HG03520 (cell line): ENCODE data around the gene STAMBP.
"Not testable (repeated sequence)": the region's sequence is repeated elsewhere in the genome, so short reads cannot be mapped to it uniquely, and the experiment has no call there.

Source experiments
- ATAC-seq: cut with Tn5 transposase; IDR thresholded peaks from one replicate; pipeline ENCODE4 v1.9.1; 2021; ENCODE audit warnings: mild to moderate bottlenecking, moderate library complexity; ENCODE audit not compliant: unreplicated experiment

STAMBP gene

DNA sequence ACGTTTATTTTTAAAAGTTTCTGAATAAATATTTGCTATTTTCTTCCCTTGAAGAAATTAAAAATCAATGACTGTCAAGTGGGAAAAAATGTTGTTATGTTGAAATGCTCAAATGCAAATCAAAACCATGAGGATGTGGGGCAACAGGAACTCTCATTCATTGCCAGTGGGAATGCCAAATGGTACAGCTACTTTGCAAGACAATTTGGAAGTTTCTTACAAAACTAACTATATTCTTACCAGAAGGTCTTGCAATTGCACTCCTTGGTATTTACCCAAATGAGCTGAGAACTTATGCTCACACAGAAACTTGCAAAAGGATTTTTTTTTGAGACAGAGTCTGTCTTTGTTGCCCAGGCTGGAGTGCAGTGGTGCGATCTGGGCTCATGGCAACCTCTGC, 56.6 kb downstream of the STAMBP start:
- no peak for ATAC-seq

DNA sequence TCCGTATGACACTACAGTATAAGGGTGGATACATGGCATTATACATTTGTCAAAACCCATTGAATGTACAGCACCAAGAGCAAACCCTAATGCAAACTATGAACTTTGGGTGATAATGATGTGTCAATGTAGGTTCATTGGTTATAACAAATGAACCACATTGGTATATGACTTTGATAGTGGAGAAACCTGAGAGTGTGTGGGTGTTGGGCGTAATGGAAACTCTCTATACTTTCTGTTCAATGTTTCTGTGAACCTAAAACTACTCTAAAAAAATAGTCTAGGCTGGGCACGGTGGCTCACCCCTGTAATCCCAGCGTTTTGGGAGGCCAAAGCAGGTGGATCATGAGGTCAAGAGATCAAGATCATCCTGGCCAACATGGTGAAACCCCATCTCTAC, 57.6 kb downstream of the STAMBP start:
- ATAC-seq = no peak

DNA sequence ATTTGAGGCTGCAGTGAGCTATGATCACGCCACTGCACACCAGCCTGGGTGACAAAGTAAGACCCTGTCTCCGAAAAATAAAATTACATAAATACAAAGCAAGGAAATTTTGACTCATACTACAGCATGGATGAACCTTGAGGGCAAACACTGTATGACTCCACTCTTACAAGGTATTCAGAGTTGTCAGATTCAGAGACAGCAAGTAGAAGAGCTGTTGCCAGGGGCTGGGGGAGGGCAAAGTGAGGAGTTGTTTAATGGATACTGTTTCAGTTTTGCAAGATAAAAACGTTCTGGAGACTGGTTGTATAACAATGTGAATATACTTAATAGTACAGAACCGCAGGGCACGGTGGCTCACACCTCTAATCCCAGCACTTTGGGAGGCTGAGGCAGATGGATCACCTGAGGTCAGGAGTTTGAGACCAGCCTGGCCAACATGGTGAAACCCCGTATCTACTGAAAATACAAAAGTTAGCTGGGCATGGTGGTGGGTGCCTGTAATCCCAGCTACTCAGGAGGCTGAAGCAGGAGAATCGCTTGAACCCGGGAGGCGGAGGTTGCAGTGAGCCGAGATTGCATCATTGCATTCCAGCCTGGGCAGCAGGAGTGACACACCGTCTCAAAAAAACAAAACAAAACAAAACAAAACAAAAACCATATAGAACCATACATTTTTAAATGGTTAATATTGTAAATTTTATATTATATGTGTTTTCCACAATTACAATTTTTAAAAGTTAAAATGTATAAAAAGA, 59.0 kb downstream of the STAMBP start:
- not testable (repeated sequence) for ATAC-seq

DNA sequence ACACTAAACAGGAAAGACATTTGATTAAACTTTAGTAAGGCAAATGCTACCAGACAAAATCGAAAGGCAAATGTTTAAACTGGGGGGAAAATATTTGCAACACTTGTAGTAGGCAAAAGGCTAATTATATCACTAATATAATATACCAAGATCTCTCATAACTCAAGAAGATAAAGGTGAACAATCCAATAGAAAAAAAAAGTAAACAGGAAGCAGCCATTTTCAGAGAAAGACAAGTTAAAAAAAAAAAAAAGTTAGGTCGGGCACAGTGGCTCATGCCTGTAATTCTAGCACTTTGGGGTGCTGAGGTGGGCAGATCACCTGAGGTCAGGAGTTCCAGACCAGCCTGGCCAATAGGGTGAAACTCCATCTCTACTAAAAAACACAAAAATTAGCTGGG, 59.6 kb downstream of the STAMBP start:
- ATAC-seq = no peak

DNA sequence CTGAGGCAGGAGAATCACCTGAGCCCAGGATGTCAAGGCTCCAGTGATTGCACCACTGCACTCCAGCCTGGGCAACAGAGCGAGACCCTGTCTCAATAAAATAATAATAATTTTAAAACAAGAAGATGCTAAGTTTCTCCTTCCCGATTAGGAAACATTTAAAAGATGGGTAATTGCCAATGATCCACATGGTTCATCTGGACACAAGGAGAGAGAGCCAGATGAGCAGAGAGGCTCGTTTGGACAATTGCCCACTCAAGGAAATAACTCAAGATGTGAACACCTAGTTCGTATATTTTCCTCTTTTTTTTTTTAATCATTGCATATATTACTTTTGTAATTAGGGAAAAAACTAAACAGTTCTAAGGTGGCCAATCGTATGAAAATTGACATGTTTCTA, 60.4 kb downstream of the STAMBP start:
- no peak for ATAC-seq

DNA sequence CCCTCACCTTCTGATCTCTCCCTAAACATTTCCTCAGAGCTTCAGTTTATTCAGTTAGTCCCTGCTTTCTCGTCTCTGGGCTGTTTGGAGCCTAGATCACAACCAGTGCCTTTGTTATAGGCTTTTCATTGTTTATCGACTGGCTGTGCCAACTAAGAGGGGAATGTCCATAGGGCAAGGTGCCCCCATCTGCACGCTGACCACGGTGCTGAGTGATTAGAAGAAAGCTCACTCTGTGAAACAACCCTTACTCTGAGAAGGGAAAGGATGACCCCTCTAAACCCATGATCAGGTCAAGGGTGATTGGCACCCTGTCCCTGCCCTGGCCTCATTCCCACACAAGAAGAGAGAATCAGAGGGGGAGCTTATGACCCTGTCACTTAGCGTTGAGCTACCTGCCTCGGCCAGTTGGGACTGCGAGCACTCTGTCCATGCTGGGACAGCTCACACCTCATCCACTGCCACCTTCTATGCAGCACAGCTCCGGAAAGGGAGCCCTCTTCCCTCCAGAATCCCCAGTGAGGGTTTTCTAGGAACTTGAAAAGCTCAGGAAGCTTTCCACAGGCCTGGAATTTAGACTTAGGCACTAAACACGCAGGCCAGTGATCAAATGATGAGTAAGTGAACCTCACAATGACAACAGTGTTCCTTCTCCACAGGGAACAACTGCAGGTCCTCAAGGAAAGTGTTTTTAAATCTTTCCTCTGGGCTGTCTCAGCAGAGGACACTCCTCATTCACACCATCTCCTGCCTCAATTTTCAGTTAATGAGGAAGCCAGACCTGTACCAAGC, 61.7 kb downstream of the STAMBP start:
- no peak for ATAC-seq

DNA sequence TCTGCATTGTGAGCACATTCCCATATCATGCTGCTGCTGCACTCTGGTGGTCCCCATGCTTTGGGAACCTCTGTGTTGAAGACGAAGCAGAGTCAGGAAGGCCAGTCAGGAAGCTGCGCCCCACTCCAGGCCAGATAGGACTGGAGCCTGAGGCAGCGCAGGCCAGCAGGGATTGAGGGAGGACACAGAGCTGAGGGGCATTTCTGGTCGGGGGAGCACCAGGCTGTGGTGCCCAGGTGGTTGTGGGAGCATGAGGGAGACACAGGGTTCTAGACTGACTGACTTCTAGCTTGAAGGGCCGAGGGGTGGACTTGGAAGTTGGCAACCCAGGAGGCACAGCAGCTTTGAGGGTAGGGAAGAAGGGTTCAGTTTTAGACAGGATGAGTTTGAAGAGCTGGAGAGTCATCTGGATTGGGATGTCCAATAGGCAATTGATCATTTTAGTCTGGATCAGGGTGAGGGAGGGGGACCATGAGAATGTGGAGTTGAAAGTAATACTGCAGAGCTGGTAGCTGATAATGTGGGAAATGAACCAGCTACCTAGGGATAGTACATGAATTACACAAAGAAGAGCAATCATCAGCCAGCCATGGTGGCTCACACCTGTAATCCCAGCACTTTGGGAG, 62.6 kb downstream of the STAMBP start:
- ATAC-seq = no peak

DNA sequence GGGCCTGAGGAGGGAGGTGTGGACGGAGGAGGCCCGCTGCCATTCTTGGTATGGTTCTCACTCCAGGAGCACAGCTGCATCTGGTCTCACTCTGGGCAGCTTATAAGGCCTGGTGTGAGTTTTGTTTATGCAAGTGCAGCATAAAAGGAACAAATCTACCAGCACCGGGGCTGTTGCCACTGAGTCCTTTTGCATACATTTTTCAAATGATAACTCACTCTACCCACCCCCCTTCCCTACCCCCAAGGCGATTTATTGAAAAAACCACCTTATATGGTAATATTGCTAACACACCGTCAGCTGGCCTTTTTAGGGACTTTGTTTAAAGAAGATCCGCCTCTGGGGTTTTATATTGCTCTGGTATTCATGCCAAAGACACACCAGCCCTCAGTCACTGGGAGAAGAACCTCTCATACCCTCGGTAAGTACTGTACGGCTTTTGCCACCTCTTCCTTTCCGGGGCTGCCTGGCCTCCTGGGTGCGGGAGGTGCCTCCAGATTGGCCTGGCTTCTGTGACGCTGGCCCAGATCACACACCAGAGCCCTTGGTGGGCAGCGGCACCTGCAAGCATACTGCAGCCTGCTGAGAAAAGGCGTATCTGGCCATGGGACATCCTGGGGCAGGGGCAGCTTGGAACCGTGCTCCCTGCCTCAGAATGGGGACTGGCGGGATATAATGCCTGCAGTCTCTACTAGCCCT, 64.0 kb downstream of the STAMBP start, which contains the start of gene ACTG2:
Gene ACTG2, plus strand, starts transcription at position 378 of the 699 bp plus-strand sequence. CDS start 8,304 bp downstream, outside the sequence.
- no peak for ATAC-seq

DNA sequence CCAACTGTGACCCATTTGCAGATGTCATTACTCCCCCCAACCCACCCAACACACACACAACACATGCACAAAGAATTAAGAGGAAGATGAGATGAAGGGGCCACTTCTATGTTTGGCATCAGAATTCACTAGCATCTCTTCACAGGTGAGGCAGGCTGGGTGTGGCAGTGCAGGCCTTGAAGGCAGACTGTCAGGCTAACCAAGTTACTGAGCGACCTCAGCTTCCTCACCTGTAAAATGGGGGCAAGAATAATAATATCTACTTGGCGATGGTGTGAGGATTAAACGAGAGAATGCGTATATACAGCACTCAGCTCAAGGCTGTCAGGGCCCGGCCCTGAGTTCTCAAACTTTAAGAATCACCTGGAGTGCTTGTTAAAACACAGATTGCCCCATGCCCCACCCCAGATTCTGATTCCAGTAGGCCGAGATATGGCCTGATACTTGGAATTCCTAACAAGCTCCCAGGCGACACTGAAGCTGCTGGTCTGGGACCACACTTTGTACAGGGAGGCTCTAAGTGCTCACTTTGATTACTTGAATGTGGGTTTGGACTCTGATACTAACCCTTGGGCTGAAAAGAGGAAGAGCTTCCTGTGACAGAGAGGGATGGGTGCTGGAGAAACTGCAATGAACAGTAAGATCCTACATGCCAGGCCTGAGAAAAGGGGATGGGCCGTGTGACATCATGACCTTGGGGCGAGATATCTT, 65.2 kb downstream of the STAMBP start:
- no peak for ATAC-seq

DNA sequence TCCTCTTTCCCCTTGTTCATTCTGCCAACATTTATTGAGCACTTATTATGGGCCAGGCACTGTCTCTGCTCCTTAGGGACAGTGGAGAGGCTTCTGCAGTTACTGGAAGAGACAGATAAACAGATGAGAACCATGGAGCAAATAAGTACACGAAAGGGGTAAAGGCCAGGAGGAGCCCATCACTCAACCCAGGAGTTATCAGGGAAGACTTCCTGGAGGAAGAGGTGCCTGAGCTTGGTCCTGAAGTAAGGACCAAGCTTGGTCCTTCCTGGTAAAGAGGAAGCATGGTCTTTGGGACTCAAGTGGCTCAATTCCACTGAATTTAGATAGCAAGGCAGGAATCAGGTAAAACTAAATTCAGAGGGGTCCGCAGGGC, 65.7 kb downstream of the STAMBP start:
- no peak for ATAC-seq

DNA sequence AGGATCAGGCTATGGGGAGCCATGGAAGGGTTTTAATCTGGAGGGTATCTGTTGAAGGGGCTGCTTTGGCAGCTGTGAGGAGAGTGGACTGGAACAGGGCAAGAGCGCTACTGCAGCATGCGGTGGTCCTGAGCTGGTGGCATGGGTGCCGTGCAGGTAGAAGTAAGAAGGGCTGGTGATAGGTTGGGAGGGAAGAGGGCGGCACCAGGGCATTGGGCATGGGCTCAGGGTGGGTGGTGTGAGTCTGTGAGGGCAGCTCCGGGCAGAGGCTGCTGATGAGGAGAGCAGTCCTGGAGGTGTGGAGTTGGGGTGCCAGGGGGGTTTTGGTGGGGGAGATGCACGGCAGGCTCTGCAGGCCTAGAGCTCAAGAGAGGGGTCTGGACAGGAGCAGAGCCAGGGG, 66.1 kb downstream of the STAMBP start:
- no peak for ATAC-seq

DNA sequence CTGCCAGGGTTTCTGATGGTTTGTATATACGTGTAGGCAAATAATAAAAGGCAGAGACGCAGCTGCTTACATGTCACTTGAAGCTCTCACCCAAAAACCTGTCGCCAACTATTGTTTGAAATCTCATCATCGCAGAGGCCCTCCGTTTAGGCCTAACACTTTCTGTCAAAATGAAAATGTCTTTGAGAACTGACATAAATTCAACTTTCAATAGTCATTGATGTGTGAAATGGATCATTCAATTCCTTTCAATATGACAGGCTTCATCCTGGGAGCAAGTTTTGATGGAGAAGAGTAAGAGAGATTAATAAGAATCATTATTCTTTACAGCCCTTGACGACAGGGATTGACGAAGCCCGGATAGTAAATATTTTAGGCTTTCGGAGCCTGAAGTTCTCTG, 66.7 kb downstream of the STAMBP start:
- no peak for ATAC-seq

DNA sequence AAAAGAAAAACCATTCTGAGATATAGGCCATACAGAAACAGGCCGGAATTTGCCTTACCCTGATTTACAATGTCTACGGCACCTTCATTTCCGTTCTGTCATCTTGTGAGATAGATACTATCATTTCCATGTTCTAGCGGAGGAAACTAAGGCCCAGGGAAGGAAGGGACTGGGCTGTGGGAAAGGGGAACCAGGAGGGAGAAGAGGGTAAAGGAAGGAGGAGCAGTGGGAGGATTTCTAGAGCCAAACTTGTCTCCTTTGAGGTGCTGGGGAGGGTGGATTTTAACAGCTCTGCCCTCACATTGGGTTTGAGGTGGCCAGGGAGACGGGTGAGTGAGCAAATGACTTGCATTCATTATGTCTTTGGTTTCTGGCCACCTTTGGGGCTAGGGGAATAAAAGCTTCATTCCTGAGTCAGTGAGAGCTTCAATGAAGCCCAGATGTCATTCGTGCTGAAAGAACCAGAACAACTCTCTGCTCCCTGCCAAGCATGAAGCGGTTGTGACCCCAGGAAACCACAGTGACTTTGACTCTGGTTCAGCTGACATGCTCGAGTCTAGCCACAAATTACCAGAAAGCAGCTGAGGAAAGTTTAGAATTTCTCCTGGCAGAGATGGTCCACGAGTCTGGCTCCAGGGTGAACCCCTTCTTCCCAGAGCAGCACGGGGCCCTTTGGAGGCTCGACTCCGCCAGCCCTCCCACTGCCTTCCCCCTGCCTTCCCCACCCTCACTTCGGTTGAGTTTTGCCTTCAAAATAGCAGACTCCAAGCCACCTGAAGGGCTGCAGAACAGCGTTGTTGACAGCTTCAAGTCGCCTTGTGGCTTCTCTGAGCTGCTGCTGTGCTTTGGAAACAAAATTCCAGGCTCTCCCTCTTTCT, 67.8 kb downstream of the STAMBP start:
- no peak for ATAC-seq

DNA sequence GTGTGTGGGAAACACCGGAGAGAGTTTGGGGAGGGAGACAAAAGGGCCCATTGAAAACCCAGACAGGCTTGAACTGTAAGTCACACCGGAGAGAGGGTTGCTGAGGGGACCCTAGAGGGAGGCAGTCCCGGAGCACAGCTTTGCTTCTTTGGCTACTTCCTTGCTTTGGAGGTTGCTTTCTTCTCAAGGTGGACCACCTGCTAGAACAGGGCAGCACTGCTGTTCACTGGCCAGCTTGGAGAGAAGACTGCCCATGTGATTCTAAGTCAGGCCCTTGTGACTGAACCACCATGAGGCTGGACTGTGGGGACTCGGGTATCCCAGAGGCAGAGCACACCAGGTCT, 68.5 kb downstream of the STAMBP start:
- no peak for ATAC-seq

DNA sequence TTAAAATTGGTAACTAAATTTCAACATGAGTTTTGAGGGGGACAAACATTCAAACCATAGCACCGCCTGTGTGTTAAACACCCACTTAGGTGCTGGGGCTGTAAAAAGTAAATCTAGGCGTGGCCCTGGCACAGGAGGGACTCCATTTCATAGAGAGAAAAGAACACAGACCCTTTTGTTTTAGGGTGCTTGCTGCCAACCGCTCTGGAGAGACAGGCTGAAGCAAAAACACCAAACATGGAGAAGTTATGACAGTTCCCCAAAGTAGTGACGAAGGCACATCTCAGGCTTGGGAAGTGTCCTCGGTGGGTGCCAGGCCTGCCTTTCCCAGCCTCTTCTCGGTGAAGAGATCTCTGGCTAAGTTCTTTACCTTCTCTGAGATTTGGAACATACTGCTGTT, 69.2 kb downstream of the STAMBP start:
- ATAC-seq = no peak

DNA sequence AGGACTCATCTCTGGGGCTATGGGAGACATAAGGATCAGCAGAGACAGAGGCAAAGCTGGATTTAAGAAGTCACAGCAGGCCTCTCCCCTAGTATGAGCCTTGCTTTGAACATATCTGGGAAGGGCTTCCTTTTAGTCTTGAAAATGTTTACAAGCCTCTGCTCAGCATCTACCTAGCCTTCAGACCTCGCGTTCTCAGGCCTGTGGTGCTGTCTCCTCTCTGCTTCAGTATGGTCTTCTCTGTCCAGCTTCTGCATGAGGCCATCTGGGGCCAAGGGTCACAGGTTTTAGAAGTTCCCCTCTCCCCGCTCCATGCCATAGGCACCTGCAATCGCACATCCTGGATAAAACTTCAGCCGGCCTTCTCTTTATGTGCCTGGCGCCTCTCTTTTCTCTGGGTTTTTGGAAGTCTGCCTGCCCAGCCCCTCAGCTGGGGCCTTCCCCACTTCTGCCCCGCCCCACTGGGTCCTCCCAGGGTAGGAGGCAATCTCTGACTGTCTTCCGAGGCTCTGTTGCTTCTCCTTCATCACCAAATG, 71.1 kb downstream of the STAMBP start:
- no peak for ATAC-seq

DNA sequence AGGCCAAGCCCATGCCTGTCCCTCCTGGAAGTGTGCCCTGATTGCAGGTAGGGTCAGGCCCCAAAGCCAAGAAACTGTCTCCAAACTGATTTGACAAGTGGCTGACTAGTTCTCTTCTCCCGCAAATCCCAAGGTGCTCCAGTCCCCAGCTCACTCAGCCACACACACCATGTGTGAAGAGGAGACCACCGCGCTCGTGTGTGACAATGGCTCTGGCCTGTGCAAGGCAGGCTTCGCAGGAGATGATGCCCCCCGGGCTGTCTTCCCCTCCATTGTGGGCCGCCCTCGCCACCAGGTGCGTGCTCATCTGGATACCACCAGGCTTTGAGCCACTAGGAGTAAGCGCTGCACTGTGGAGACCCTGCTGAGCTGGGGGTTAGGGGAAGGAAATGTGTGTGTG, 72.4 kb downstream of the STAMBP start:
- no peak for ATAC-seq

DNA sequence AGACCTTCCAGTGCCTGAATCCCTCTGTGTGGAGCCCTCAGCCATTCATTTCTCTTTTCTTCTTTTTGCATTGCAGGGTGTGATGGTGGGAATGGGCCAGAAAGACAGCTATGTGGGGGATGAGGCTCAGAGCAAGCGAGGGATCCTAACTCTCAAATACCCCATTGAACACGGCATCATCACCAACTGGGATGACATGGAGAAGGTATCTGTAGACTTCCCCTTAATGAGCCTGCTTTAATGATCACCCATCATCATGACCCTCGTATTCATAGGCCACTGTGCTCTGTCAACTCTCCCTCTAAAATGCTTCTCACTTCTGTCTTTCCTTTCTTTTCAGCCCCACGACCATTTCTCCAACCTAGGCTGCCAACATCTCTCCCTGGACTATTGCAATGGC, 73.5 kb downstream of the STAMBP start:
- ATAC-seq = no peak

DNA sequence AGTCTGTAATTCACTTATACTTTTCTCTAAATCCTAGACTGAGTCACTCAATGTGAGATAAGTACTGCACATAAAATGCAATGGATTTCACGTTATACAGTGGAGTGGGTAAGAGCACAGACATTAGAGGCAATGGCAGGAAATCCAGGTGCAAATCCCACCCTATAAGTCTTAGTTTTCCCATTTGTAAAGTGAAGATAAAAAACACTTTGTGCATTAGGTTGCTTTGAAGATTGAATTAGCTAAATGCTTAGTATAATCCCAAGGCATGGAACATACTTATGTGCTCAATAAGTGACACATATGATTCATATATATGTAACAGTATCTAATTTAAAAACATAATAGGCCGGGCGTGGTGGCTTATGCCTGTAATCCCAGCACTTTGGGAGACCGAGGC, 74.6 kb downstream of the STAMBP start:
- no peak for ATAC-seq
